Liver (tissue), 9 donors: ENCODE data around the gene TTF2. TPM values are rescaled to one million over a fixed set of nuclear protein-coding genes. Genes with fewer than 3 reads are reported as not detected.

ENCODE experiments used
- DNase-seq: peaks from one replicate; pipeline ENCODE4 v3.0.0-alpha.2; 2017; ENCODE audit warnings: low spot score
- H3K27ac ChIP-seq, 2 donors: one replicate each; pipeline ENCODE4 v1.7.0; 2013; ENCODE audit warnings: inconsistent platforms in 2 of 2, low read length in 2 of 2, control low read depth in 1 of 2, low read depth in 1 of 2, mild to moderate bottlenecking in 1 of 2
- H3K27me3 ChIP-seq, 4 donors: one replicate each; pipeline versions ENCODE4 v1.6.1 to v1.7.0; 2013; ENCODE audit warnings: low read length in 3 of 4, inconsistent platforms in 1 of 4, mild to moderate bottlenecking in 1 of 4, moderate library complexity in 1 of 4; ENCODE audit not compliant: control insufficient read depth in 4 of 4, insufficient read depth in 4 of 4
- H3K36me3 ChIP-seq, 4 donors: one replicate each; pipeline versions ENCODE4 v1.6.1 to v1.7.0; 2013; ENCODE audit warnings: low read length in 3 of 4, mild to moderate bottlenecking in 3 of 4, low read depth in 1 of 4, moderate library complexity in 1 of 4; ENCODE audit not compliant: control insufficient read depth in 4 of 4, insufficient read depth in 3 of 4
- H3K4me1 ChIP-seq, 4 donors: one replicate each; pipeline versions ENCODE4 v1.6.1 to v1.7.0; 2013; ENCODE audit warnings: low read length in 3 of 4, mild to moderate bottlenecking in 3 of 4, moderate library complexity in 1 of 4; ENCODE audit not compliant: control insufficient read depth in 4 of 4, insufficient read depth in 4 of 4
- H3K4me3 ChIP-seq, 3 donors: one replicate each; pipeline versions ENCODE4 v1.6.1 to v1.7.0; 2013; ENCODE audit warnings: low read length in 3 of 3, control low read depth in 1 of 3, low read depth in 1 of 3, mild to moderate bottlenecking in 1 of 3
- H3K9ac ChIP-seq, 2 donors: one replicate each; pipeline ENCODE4 v1.7.0; 2013; ENCODE audit warnings: low read length in 2 of 2, mild to moderate bottlenecking in 2 of 2, moderate library complexity in 2 of 2, control low read depth in 1 of 2, low read depth in 1 of 2
- H3K9me3 ChIP-seq, 4 donors: one replicate each; pipeline versions ENCODE4 v1.6.1 to v1.7.0; 2013; ENCODE audit warnings: low read length in 3 of 4; ENCODE audit not compliant: control insufficient read depth in 4 of 4
- EGR1 ChIP-seq, 2 donors: IDR thresholded peaks; 2 replicates each; pipeline ENCODE4 v1.6.1; 2016 to 2018; ENCODE audit warnings: antibody characterized with exemption in 2 of 2, low read depth in 2 of 2
- FOXA2 ChIP-seq: IDR thresholded peaks from 2 replicates; pipeline ENCODE4 v1.6.1; 2016; ENCODE audit warnings: antibody characterized with exemption
- HNF4A ChIP-seq, 2 donors: conservative IDR thresholded peaks; 2 replicates each; pipeline ENCODE4 v1.6.1; 2016; ENCODE audit warnings: antibody characterized with exemption in 2 of 2, mild to moderate bottlenecking in 2 of 2
- HNF4G ChIP-seq: IDR thresholded peaks from 2 replicates; pipeline ENCODE4 v1.6.1; 2016; ENCODE audit warnings: antibody characterized with exemption
- JUND ChIP-seq, 2 donors: IDR thresholded peaks; 2 replicates each; pipeline ENCODE4 v1.6.1; 2016; ENCODE audit warnings: antibody characterized with exemption in 2 of 2
- NR2F2 ChIP-seq: IDR thresholded peaks from 2 replicates; pipeline ENCODE4 v1.6.1; 2016; ENCODE audit warnings: antibody characterized with exemption
- RAD21 ChIP-seq, 2 donors: IDR thresholded peaks; 2 replicates each; pipeline ENCODE4 v1.6.1; 2016; ENCODE audit warnings: antibody characterized with exemption in 2 of 2, mild to moderate bottlenecking in 2 of 2
- REST ChIP-seq: IDR thresholded peaks from 2 replicates; pipeline ENCODE4 v1.6.1; 2016; ENCODE audit warnings: antibody characterized with exemption, mild to moderate bottlenecking
- RXRA ChIP-seq, 2 donors: IDR thresholded peaks; 2 replicates each; pipeline ENCODE4 v1.6.1; 2017 to 2018; ENCODE audit warnings: antibody characterized with exemption in 2 of 2, mild to moderate bottlenecking in 1 of 2
- SP1 ChIP-seq: IDR thresholded peaks from 2 replicates; pipeline ENCODE4 v1.6.1; 2018; ENCODE audit warnings: antibody characterized with exemption, mild to moderate bottlenecking
- TAF1 ChIP-seq: conservative IDR thresholded peaks from 2 replicates; pipeline ENCODE4 v1.6.1; 2016; ENCODE audit warnings: antibody characterized with exemption, mild to moderate bottlenecking
- YY1 ChIP-seq: IDR thresholded peaks from 2 replicates; pipeline ENCODE4 v1.6.1; 2016; ENCODE audit warnings: antibody characterized with exemption, mild to moderate bottlenecking
- whole genome bisulfite sequencing: extraction: QIAGEN DNeasy Blood & Tissue Kit; methylation state at CpG from one replicate; pipeline ENCODE4 v1.1.7; 2013; 5-methylcytosine and 5-hydroxymethylcytosine counted together
- polyA plus RNA-seq, 2 donors: library from polyadenylated mRNA; stranded (reverse) in 1 of 2; unstranded in 1 of 2; fragments of 200-250 nt in 1 of 2; fragments of >200 nt in 1 of 2; fragmentation: Nextera tagmentation in 1 of 2; extraction: Ambion mirVana in 1 of 2; gene quantifications; one replicate each; pipeline versions ENCODE4 v1.2.1 to v1.2.3, GENCODE V29; 2013 to 2015
- total RNA-seq, 2 donors: library from RNA; depleted of rRNA; stranded (reverse); fragments of >200 nt; gene quantifications; one replicate each; pipeline ENCODE4 v1.2.3, GENCODE V29; 2014
- TF ChIP-seq, protein P1 (sequence below): IDR thresholded peaks from 2 replicates; pipeline ENCODE4 v1.6.1; 2016; ENCODE audit warnings: antibody characterized with exemption
- TF ChIP-seq, protein P2 (sequence below): IDR thresholded peaks from 2 replicates; pipeline ENCODE4 v1.6.1; 2016; ENCODE audit warnings: antibody characterized with exemption
- TF ChIP-seq, protein P3 (sequence below): fragments of 150-350 bp; IDR thresholded peaks from 2 replicates; pipeline ENCODE4 v1.5.1; 2017; ENCODE audit warnings: improper control_type of control experiment, low read depth, low read length; ENCODE audit not compliant: missing input control
- donor health status: healthy.
- donor health status: healthy.
- donor health status: healthy.
- donor health status: healthy.
- donor health status: healthy.

The TTF2 gene
- total and polyA plus RNA-seq, 4 donors: 1.3 to 16.9 (median 2.8) TPM

DNA sequence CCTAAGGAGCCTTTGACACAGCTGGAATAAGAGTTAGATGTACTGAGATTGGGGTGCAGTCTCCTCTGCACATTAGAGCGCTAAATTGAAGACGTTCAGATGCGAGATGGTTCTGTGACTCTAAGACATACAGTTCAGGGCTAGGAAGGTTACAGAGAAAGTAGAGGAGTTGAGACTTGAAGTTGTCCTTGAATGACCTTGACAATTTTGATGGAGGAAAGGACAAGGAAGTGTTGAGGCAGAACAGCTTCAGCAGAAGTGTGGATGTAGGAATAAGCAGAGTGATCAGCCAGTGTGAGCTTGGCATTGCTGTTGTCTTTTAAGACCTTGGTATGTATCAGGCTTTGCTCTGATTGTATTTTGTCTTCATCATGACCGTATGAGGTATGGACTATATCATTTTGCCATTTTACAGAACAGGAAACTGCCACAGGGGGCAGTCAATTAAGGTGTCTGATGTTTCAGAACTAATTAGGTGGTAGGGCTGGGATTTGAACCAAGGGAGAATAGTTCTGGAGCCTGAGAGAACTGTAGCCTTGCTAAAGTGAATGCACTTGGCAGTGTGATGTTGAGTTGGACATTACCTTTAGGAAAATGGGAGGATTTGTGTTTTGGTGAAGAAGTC, 9.2 kb downstream of the TTF2 start:
- Histone ChIP-seq H3K4me3 (no peak overlapping the region), H3K4me1 (no peaks in the 10 kb centered on the region), H3K9me3 (no peaks in the 10 kb centered on the region), H3K27me3 (no peaks in the 10 kb centered on the region), H3K36me3 (no peaks in the 10 kb centered on the region), H3K27ac (no peak overlapping the region), H3K9ac (no peak overlapping the region)
- TF ChIP-seq EGR1 (IDR thresholded peaks at IDR 0.05; ENCODE audit: low read depth in 2 of 2) (no peak), YY1 (no peak), HNF4G (no peak), RXRA (IDR thresholded peaks at IDR 0.05) (no peak)
- WGBS: 94% methylated on average over 4 of the region's 4 CpGs
- DNase-seq: no peak

- WGBS: 88% methylated on average over 2 of the region's 2 CpGs
- no peak for DNase-seq
- H3K36me3 ChIP-seq: peaks cover 0 to 5% (median under 1%) of the 10 kb centered on the region in 4 donors
- no peak for TF ChIP-seq SP1
- no peak for TF ChIP-seq REST
- TF ChIP-seq, protein P1, sequence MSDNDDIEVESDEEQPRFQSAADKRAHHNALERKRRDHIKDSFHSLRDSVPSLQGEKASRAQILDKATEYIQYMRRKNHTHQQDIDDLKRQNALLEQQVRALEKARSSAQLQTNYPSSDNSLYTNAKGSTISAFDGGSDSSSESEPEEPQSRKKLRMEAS: no peak
- no peak for TF ChIP-seq YY1
- TF ChIP-seq, protein P2, sequence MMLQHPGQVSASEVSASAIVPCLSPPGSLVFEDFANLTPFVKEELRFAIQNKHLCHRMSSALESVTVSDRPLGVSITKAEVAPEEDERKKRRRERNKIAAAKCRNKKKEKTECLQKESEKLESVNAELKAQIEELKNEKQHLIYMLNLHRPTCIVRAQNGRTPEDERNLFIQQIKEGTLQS: no peak
- TF ChIP-seq, protein P3, sequence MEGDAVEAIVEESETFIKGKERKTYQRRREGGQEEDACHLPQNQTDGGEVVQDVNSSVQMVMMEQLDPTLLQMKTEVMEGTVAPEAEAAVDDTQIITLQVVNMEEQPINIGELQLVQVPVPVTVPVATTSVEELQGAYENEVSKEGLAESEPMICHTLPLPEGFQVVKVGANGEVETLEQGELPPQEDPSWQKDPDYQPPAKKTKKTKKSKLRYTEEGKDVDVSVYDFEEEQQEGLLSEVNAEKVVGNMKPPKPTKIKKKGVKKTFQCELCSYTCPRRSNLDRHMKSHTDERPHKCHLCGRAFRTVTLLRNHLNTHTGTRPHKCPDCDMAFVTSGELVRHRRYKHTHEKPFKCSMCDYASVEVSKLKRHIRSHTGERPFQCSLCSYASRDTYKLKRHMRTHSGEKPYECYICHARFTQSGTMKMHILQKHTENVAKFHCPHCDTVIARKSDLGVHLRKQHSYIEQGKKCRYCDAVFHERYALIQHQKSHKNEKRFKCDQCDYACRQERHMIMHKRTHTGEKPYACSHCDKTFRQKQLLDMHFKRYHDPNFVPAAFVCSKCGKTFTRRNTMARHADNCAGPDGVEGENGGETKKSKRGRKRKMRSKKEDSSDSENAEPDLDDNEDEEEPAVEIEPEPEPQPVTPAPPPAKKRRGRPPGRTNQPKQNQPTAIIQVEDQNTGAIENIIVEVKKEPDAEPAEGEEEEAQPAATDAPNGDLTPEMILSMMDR: no peak
- TF ChIP-seq RAD21 (IDR thresholded peaks at IDR 0.05): no peak
- TF ChIP-seq HNF4A (conservative IDR thresholded peaks at IDR 0.05): no peak
- no peak for TF ChIP-seq HNF4G
- TF ChIP-seq RXRA (IDR thresholded peaks at IDR 0.05): no peak
- no peak for TF ChIP-seq TAF1
- no peak for TF ChIP-seq NR2F2
- TF ChIP-seq EGR1 (IDR thresholded peaks at IDR 0.05; ENCODE audit: low read depth in 2 of 2): no peak
- TF ChIP-seq FOXA2: no peak
- TF ChIP-seq JUND (IDR thresholded peaks at IDR 0.05): no peak
- no peaks in the 10 kb centered on the region for H3K27me3 ChIP-seq
- no peaks in the 10 kb centered on the region for H3K9me3 ChIP-seq
- no peak overlapping the region for H3K4me3 ChIP-seq
- no peaks in the 10 kb centered on the region for H3K4me1 ChIP-seq
- H3K27ac ChIP-seq: no peak overlapping the region
- no peak overlapping the region for H3K9ac ChIP-seq
These were observed 10.0 kb downstream of the TTF2 start for GRCh38 chr1:117070124-117070523.
